HG03460 (cell line): Measurements from ENCODE around the gene CDPF1.
"Not testable (repeated sequence)": the region's sequence is repeated elsewhere in the genome, so short reads cannot be mapped to it uniquely, and the experiment has no call there.

Experiments
- ATAC-seq: cut with Tn5 transposase; IDR thresholded peaks from one replicate; pipeline ENCODE4 v1.9.1; 2021; ENCODE audit not compliant: unreplicated experiment

The CDPF1 gene

GRCh38 chr22:46281866-46282678 is 32.0 kb upstream of the CDPF1 start:
- ATAC-seq = no peak

GRCh38 chr22:46280999-46281623 is 31.0 kb upstream of the CDPF1 start:
- ATAC-seq = no peak

- ATAC-seq = no peak
Measured at GRCh38 chr22:46280063-46280817, 30.1 kb upstream of the CDPF1 start.

- ATAC-seq = no peak
Measured at GRCh38 chr22:46278656-46279645, 28.9 kb upstream of the CDPF1 start.

- no peak for ATAC-seq
Measured at GRCh38 chr22:46276563-46276962, 26.5 kb upstream of the CDPF1 start.

- ATAC-seq = no peak
Measured at GRCh38 chr22:46275455-46276122, 25.5 kb upstream of the CDPF1 start.

- no peak for ATAC-seq
Measured at GRCh38 chr22:46274381-46274780, 24.3 kb upstream of the CDPF1 start.

- ATAC-seq = no peak
Measured at GRCh38 chr22:46273432-46274148, 23.5 kb upstream of the CDPF1 start.

- no peak for ATAC-seq
Measured at GRCh38 chr22:46272762-46273431, 22.8 kb upstream of the CDPF1 start.

GRCh38 chr22:46272196-46272595 is 22.1 kb upstream of the CDPF1 start:
- ATAC-seq = no peak

- ATAC-seq = no peak
Measured at GRCh38 chr22:46269564-46269963, 19.5 kb upstream of the CDPF1 start.

GRCh38 chr22:46267431-46268279 is 17.6 kb upstream of the CDPF1 start, which contains the start of gene TTC38:
TSS of gene TTC38 (plus strand) at chr22:46268008. CDS start at chr22:46268040, 32 bp downstream.
- ATAC-seq = peak; percentile 77

GRCh38 chr22:46265627-46266026 is 15.5 kb upstream of the CDPF1 start:
- not testable (repeated sequence) for ATAC-seq

- ATAC-seq = not testable (repeated sequence)
Measured at GRCh38 chr22:46264520-46264919, 14.4 kb upstream of the CDPF1 start.

- no peak for ATAC-seq
Measured at GRCh38 chr22:46263216-46263590, 13.1 kb upstream of the CDPF1 start, which contains the start of gene PKDREJ. TSS of gene PKDREJ (minus strand) at chr22:46263343. CDS start at chr22:46263322, 21 bp downstream.

GRCh38 chr22:46262449-46263215 is 12.5 kb upstream of the CDPF1 start:
- no peak for ATAC-seq

- ATAC-seq = no peak
Measured at GRCh38 chr22:46260038-46260437, 9.9 kb upstream of the CDPF1 start.
